ENCODE measurements around the gene TCF7L2.
"Not testable (repeated sequence)": the region's sequence is repeated elsewhere in the genome, so short reads cannot be mapped to it uniquely, and the experiment has no call there.

GRCh38 chr10:113066120-113066519 is 116.1 kb downstream of the TCF7L2 start:
- TF ChIP-seq CTCF, POLR2A (IDR thresholded peaks at IDR 0.05): not testable (repeated sequence)

All from adrenal gland (tissue), 5 donors.